Panc1 (cell line): ENCODE results near the gene RUNX1. TPM values are rescaled to one million over a fixed set of nuclear protein-coding genes. Genes with fewer than 3 reads are reported as not detected.
A peak's percentile ranks its signal among the peaks of the same experiment; 100 is the strongest.

Experiments used
- ATAC-seq: fragments of 200-7000 bp; cut with Tn5 transposase; 2 replicates; pipeline ENCODE4 v1.9.1; 2020; ENCODE audit warnings: mild to moderate bottlenecking, moderate library complexity
- BruUV-seq: library from RNA; stranded (reverse); fragments of 400-500 nt; replicated peaks from 2 replicates; lab custom pipeline; 2021; lab: Mats Ljungman, UMichigan
- CTCF ChIA-PET: fragments of 300-600 bp; sonication (Branson Sonifier 250); formaldehyde crosslinking; loops from one replicate; lab custom pipeline; 2022; ENCODE audit warnings: antibody characterized with exemption; lab: Charles Lee
- POLR2A ChIA-PET: fragments of 300-600 bp; sonication (Branson Sonifier 250); formaldehyde crosslinking; loops from one replicate; lab custom pipeline; 2022; ENCODE audit warnings: antibody characterized with exemption; lab: Charles Lee
- DNase-seq: peaks from one replicate; pipeline ENCODE4 v3.0.0-alpha.2; 2010; ENCODE audit warnings: low read depth, low spot score
- H3K27ac ChIP-seq: 2 replicates; pipeline ENCODE4 v1.5.1; 2011; ENCODE audit warnings: mild to moderate bottlenecking, low read length, inconsistent platforms
- H3K27me3 ChIP-seq: fragments of 200-500 bp; sonication (Bioruptor generic); 2 replicates; pipeline ENCODE4 v1.6.0; 2014; ENCODE audit warnings: low read length, inconsistent platforms; ENCODE audit not compliant: control insufficient read depth, insufficient read depth
- H3K36me3 ChIP-seq: fragments of 200-500 bp; sonication (Bioruptor generic); 2 replicates; pipeline ENCODE4 v1.5.1; 2014; ENCODE audit warnings: inconsistent platforms, mild to moderate bottlenecking, low read length, moderate library complexity; ENCODE audit not compliant: control insufficient read depth, insufficient read depth
- H3K4me1 ChIP-seq: 2 replicates; pipeline ENCODE4 v1.5.1; 2011; ENCODE audit warnings: inconsistent platforms, mild to moderate bottlenecking, low read length, moderate library complexity; ENCODE audit not compliant: control insufficient read depth, insufficient read depth
- H3K4me3 ChIP-seq, 2 experiments: 2 replicates each; pipeline ENCODE4 v1.5.1; 2011 to 2012; ENCODE audit warnings: low read depth in 2 of 2, low read length in 2 of 2, mild to moderate bottlenecking in 2 of 2, inconsistent platforms in 1 of 2, moderate library complexity in 1 of 2
- H3K9me3 ChIP-seq: fragments of 200-500 bp; sonication (Bioruptor generic); 2 replicates; pipeline ENCODE4 v1.5.1; 2014; ENCODE audit warnings: low read depth, mild to moderate bottlenecking, inconsistent platforms, low read length, moderate library complexity; ENCODE audit not compliant: control insufficient read depth, insufficient read depth
- CTCF ChIP-seq: fragments of 450-650 bp; IDR thresholded peaks from 2 replicates; pipeline ENCODE4 v1.5.1; 2017; ENCODE audit warnings: mild to moderate bottlenecking
- POLR2AphosphoS5 ChIP-seq: IDR thresholded peaks from 2 replicates; pipeline ENCODE4 v1.6.1; 2012; ENCODE audit warnings: mild to moderate bottlenecking, low read depth, low read length, moderate library complexity
- REST ChIP-seq, 2 experiments: IDR thresholded peaks; 2 replicates each; pipeline ENCODE4 v1.6.1; 2011 to 2012; ENCODE audit warnings: low read depth in 2 of 2, control low read depth in 1 of 2, low read length in 1 of 2, mild to moderate bottlenecking in 1 of 2, moderate library complexity in 1 of 2; ENCODE audit not compliant: insufficient read depth in 1 of 2
- SIN3A ChIP-seq: IDR thresholded peaks from 2 replicates; pipeline ENCODE4 v1.6.1; 2012; ENCODE audit warnings: low read depth, mild to moderate bottlenecking, low read length, moderate library complexity, borderline replicate concordance; ENCODE audit not compliant: insufficient read depth
- TCF7L2 ChIP-seq: IDR thresholded peaks from 2 replicates; pipeline ENCODE4 v1.6.1; 2011; ENCODE audit warnings: mild to moderate bottlenecking, low read depth, low read length, inconsistent platforms
- in situ Hi-C: cut with HindIII; loops from 2 replicates; pipeline ENCODE4 v1.10.0; 2016; ENCODE audit warnings: low sequenced_read_pairs, low pct_unique_long_range_greater_than_20kb
- intact Hi-C: fragments of 100-400 bp; cut with micrococcal nuclease; formaldehyde crosslinking; loops from one replicate; pipeline ENCODE4 v1.10.0; 2022; ENCODE audit not compliant: unreplicated experiment
- total RNA-seq: library from RNA; stranded (reverse); gene quantifications from one replicate; pipeline ENCODE4 v1.2.1, GENCODE V29; 2021; ENCODE audit not compliant: unreplicated experiment

Gene RUNX1
- total RNA-seq, 1 experiment from 2014 or later: 22.4 TPM

GRCh38 chr21:34813266-34813894 is 235.7 kb downstream of the RUNX1 start:
- no peak for ATAC-seq
- Histone ChIP-seq H3K4me1 (peaks cover 7% of the 10 kb centered on the region; the same call in 1 of the 2 replicates), H3K4me3 (no peak overlapping the region), H3K27me3 (no peaks in the 10 kb centered on the region), H3K36me3 (no peaks in the 10 kb centered on the region), H3K9me3 (no peaks in the 10 kb centered on the region), H3K27ac (no peak overlapping the region)
- no peak for DNase-seq
- POLR2A ChIA-PET: no interaction called here
- in situ Hi-C loops (no loop called here), intact Hi-C loops (no loop called here)
- CTCF ChIA-PET: no interaction called here
- no TSS peak for BruUV-seq
- TF ChIP-seq REST (IDR thresholded peaks at IDR 0.05; ENCODE audit: insufficient read depth in 1 of 2, low read depth in 2 of 2, low read length in 1 of 2) (no peak), POLR2AphosphoS5 (no peak), TCF7L2 (no peak), CTCF (no peak), SIN3A (no peak)

DNA sequence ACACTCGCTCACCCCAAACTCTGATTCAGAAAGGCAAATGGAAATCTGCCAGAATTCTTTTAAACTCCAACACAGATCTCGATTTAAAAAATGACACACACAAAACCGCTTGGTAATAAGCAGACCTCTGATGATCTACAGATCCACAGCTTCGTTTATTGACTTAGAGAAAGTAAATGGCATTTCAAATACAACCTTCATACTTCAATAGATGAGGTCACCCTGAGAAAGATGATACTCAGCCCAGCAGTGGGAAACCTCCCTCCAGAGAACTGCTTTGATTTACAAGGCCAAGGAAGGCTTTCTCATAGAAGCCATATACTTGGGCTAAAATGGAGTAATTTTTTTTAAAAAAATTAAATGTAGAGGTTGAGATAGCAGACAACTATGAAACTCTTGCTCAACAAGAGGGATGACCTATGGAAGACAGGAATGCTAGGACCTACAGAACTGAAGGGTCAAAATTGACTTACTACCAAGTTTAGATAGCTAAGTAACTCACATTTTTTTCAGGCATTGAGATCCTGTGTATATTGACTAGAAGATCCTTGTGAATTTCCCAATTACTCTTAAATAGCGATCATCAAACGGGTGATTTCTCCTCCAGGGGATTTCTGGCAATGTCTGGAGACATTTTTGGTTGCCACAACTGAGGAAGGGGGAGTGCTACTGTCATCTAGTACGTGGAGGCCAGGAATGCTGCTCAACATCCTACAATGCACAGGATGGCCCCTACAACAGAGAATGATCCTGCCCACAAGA is 236.4 kb downstream of the RUNX1 start:
- in situ Hi-C loops (no loop called here), intact Hi-C loops (no loop called here)
- BruUV-seq: no TSS peak
- H3K36me3 ChIP-seq: no peaks in the 10 kb centered on the region
- DNase-seq (peak; percentile 43), ATAC-seq (no peak)
- H3K27ac ChIP-seq: no peak overlapping the region
- TF ChIP-seq TCF7L2 (no peak), CTCF (no peak), REST (IDR thresholded peaks at IDR 0.05; ENCODE audit: insufficient read depth in 1 of 2, low read depth in 2 of 2, low read length in 1 of 2) (no peak), SIN3A (no peak), POLR2AphosphoS5 (no peak)
- no peak overlapping the region for H3K4me3 ChIP-seq
- H3K9me3 ChIP-seq: no peaks in the 10 kb centered on the region
- POLR2A ChIA-PET: no interaction called here
- peaks cover 7% of the 10 kb centered on the region; the same call in 1 of the 2 replicates for H3K4me1 ChIP-seq
- H3K27me3 ChIP-seq: no peaks in the 10 kb centered on the region
- CTCF ChIA-PET: no interaction called here
